HepG2 (cell line): ENCODE results near the gene UNC119B. TPM values are rescaled to one million over a fixed set of nuclear protein-coding genes. Genes with fewer than 3 reads are reported as not detected.

Experiments
- AGO2 ChIP-seq: fragments of 200-400 bp; formaldehyde crosslinking; optimal IDR thresholded peaks from 2 replicates; pipeline ENCODE3; 2017; ENCODE audit warnings: mild to moderate bottlenecking, low read depth, low read length, moderate library complexity
- ARNT ChIP-seq: fragments of 450-650 bp; IDR thresholded peaks from 2 replicates; pipeline ENCODE4 v1.6.1; 2017
- CCAR2 ChIP-seq: fragments of 200-400 bp; formaldehyde crosslinking; optimal IDR thresholded peaks from 2 replicates; pipeline ENCODE3; 2018; ENCODE audit warnings: low read depth, mild to moderate bottlenecking, low read length, moderate library complexity
- HINFP ChIP-seq: sonication (generic); formaldehyde crosslinking; IDR thresholded peaks from 2 replicates; pipeline ENCODE4 v1.4.0; 2020; ENCODE audit warnings: low read depth, mild to moderate bottlenecking, missing genetic modification reagents
- HNF4A ChIP-seq: sonication (generic); formaldehyde crosslinking; IDR thresholded peaks from 2 replicates; pipeline ENCODE4 v1.4.0; 2020; ENCODE audit warnings: missing genetic modification reagents
- NAIF1 ChIP-seq: sonication (generic); formaldehyde crosslinking; IDR thresholded peaks from 2 replicates; pipeline ENCODE4 v1.5.0; 2020; ENCODE audit warnings: mild to moderate bottlenecking, missing genetic modification reagents, borderline replicate concordance
- POLR2G ChIP-seq: fragments of 200-400 bp; formaldehyde crosslinking; IDR thresholded peaks from 2 replicates; pipeline ENCODE4 v1.6.1; 2018; ENCODE audit warnings: mild to moderate bottlenecking, low read depth, low read length, moderate library complexity
- RBFOX2 ChIP-seq: fragments of 200-400 bp; formaldehyde crosslinking; IDR thresholded peaks from 2 replicates; pipeline ENCODE4 v1.6.1; 2017; ENCODE audit warnings: low read depth, mild to moderate bottlenecking, low read length
- REPIN1 ChIP-seq: sonication (generic); formaldehyde crosslinking; IDR thresholded peaks from 2 replicates; pipeline ENCODE4 v1.8.0; 2022; ENCODE audit warnings: missing genetic modification reagents, low read depth, mild to moderate bottlenecking, borderline replicate concordance
- SP4 ChIP-seq: sonication (generic); formaldehyde crosslinking; IDR thresholded peaks from 2 replicates; pipeline ENCODE4 v1.8.1; 2023; ENCODE audit warnings: mild to moderate bottlenecking, missing genetic modification reagents
- THAP11 ChIP-seq: IDR thresholded peaks from 2 replicates; pipeline ENCODE4 v1.6.1; 2016; ENCODE audit warnings: missing biosample characterization, missing genetic modification reagents
- YY1 ChIP-seq: IDR thresholded peaks from 2 replicates; pipeline ENCODE4 v1.6.1; 2011; ENCODE audit warnings: low read length, low read depth, moderate library complexity, mild to moderate bottlenecking; ENCODE audit not compliant: insufficient read depth, insufficient replicate concordance
- ZBTB37 ChIP-seq: sonication (generic); formaldehyde crosslinking; IDR thresholded peaks from 2 replicates; pipeline ENCODE4 v1.4.0; 2020; ENCODE audit warnings: mild to moderate bottlenecking, missing genetic modification reagents
- ZBTB43 ChIP-seq: sonication (generic); formaldehyde crosslinking; conservative IDR thresholded peaks from 2 replicates; pipeline ENCODE4 v1.4.0; 2020; ENCODE audit warnings: missing genetic modification reagents
- ZNF207 ChIP-seq: fragments of 450-650 bp; IDR thresholded peaks from 2 replicates; pipeline ENCODE4 v1.6.1; 2016; ENCODE audit warnings: antibody characterized with exemption, borderline replicate concordance
- ZNF234 ChIP-seq: sonication (generic); formaldehyde crosslinking; conservative IDR thresholded peaks from 2 replicates; pipeline ENCODE4 v1.5.1; 2020; ENCODE audit warnings: mild to moderate bottlenecking, missing genetic modification reagents
- ZNF556 ChIP-seq: sonication (generic); formaldehyde crosslinking; IDR thresholded peaks from 2 replicates; pipeline ENCODE4 v1.4.0; 2020; ENCODE audit warnings: mild to moderate bottlenecking, missing genetic modification reagents, borderline replicate concordance
- ZNF776 ChIP-seq: sonication (generic); formaldehyde crosslinking; IDR thresholded peaks from 2 replicates; pipeline ENCODE4 v1.4.0; 2020; ENCODE audit warnings: mild to moderate bottlenecking, missing genetic modification reagents
- ZNF777 ChIP-seq: sonication (generic); formaldehyde crosslinking; IDR thresholded peaks from 2 replicates; pipeline ENCODE4 v1.4.0; 2020; ENCODE audit warnings: missing genetic modification reagents
- polyA plus RNA-seq, 8 experiments: library from polyadenylated mRNA; depleted of rRNA in 3 of 8; stranded (reverse) in 7 of 8; unstranded in 1 of 8; fragments of >200 nt; fragmentation: Illumina TruSeq in 4 of 8; extraction: Trizol in 4 of 8; gene quantifications; 2 replicates each; pipeline versions ENCODE4 v1.2.1 to v1.2.3, GENCODE V29; 2011 to 2016; ENCODE audit warnings: low read depth in 4 of 8, missing spikeins in 1 of 8, mixed read lengths in 1 of 8; ENCODE audit not compliant: insufficient read depth in 1 of 8
- total RNA-seq, 5 experiments: library from RNA; depleted of rRNA; stranded (reverse); fragments of >200 nt; fragmentation: Illumina TruSeq; extraction: Trizol; gene quantifications; 2 replicates each; pipeline ENCODE4 v1.2.3, GENCODE V29; 2016; ENCODE audit warnings: low read depth in 1 of 5
- TF ChIP-seq, protein P1 (sequence below): sonication (generic); formaldehyde crosslinking; IDR thresholded peaks from 2 replicates; pipeline ENCODE4 v1.5.1; 2020; ENCODE audit warnings: mild to moderate bottlenecking, missing genetic modification reagents, borderline replicate concordance
- TF ChIP-seq, protein P2 (sequence below): sonication (generic); formaldehyde crosslinking; IDR thresholded peaks from 2 replicates; pipeline ENCODE4 v1.4.0; 2020; ENCODE audit warnings: missing genetic modification reagents, borderline replicate concordance

The UNC119B gene
- total and polyA plus RNA-seq, 2 of the 13 experiments (the other 11 are each of a cell fraction or from before 2014, with no cell fraction given), result 19.6 to 19.7 TPM

- TF ChIP-seq, protein P1, sequence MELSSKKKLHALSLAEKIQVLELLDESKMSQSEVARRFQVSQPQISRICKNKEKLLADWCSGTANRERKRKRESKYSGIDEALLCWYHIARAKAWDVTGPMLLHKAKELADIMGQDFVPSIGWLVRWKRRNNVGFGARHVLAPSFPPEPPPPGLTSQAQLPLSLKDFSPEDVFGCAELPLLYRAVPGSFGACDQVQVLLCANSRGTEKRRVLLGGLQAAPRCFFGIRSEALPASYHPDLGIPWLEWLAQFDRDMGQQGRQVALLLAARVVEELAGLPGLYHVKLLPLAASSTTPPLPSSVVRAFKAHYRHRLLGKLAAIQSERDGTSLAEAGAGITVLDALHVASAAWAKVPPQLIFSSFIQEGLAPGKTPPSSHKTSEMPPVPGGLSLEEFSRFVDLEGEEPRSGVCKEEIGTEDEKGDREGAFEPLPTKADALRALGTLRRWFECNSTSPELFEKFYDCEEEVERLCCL (CRISPR knock-in tag), result no peak
- TF ChIP-seq ZBTB43 (CRISPR knock-in tag), result no peak
- peak; percentile 79 for TF ChIP-seq ZNF777 (CRISPR knock-in tag)
- TF ChIP-seq ZBTB37, result no peak
- TF ChIP-seq ARNT, result no peak
- TF ChIP-seq HINFP (CRISPR knock-in tag), result 0 out of 2 replicates have a peak, but pooled peaks have one; percentile 26
- peak; percentile 94 for TF ChIP-seq YY1
- peak; percentile 82 for TF ChIP-seq RBFOX2
- no peak for TF ChIP-seq ZNF207
- TF ChIP-seq REPIN1 (CRISPR knock-in tag), result no peak
- 0 out of 2 replicates have a peak, but pooled peaks have one; percentile 27 for TF ChIP-seq ZNF234 (CRISPR knock-in tag)
- TF ChIP-seq CCAR2, result no peak
- TF ChIP-seq NAIF1, result no peak
- TF ChIP-seq THAP11 (CRISPR knock-in tag), result peak; percentile 17; the same call in 1 of the 2 replicates
- TF ChIP-seq AGO2, result peak; percentile 69
- peak; percentile 65 for TF ChIP-seq ZNF776 (CRISPR knock-in tag)
- TF ChIP-seq ZNF556 (CRISPR knock-in tag), result 0 out of 2 replicates have a peak, but pooled peaks have one; percentile 65
- TF ChIP-seq, protein P2, sequence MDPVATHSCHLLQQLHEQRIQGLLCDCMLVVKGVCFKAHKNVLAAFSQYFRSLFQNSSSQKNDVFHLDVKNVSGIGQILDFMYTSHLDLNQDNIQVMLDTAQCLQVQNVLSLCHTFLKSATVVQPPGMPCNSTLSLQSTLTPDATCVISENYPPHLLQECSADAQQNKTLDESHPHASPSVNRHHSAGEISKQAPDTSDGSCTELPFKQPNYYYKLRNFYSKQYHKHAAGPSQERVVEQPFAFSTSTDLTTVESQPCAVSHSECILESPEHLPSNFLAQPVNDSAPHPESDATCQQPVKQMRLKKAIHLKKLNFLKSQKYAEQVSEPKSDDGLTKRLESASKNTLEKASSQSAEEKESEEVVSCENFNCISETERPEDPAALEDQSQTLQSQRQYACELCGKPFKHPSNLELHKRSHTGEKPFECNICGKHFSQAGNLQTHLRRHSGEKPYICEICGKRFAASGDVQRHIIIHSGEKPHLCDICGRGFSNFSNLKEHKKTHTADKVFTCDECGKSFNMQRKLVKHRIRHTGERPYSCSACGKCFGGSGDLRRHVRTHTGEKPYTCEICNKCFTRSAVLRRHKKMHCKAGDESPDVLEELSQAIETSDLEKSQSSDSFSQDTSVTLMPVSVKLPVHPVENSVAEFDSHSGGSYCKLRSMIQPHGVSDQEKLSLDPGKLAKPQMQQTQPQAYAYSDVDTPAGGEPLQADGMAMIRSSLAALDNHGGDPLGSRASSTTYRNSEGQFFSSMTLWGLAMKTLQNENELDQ (CRISPR knock-in tag), result no peak
- peak; percentile 72 for TF ChIP-seq POLR2G
- peak; percentile 80 for TF ChIP-seq SP4
- TF ChIP-seq HNF4A (CRISPR knock-in tag), result no peak
These were observed at the start of gene UNC119B (continued) for GRCh38 chr12:120710031-120710804.
